HCT116 (cell line): Measurements from ENCODE around the gene SNUPN. TPM values are rescaled to one million over a fixed set of nuclear protein-coding genes. Genes with fewer than 3 reads are reported as not detected.

Experiments used
- ATAC-seq: fragments of 200-7000 bp; cut with Tn5 transposase; 2 replicates; pipeline ENCODE4 v1.9.1; 2020; ENCODE audit warnings: mild to moderate bottlenecking, moderate library complexity
- BruUV-seq: library from RNA; stranded (reverse); fragments of 400-500 nt; replicated peaks from 2 replicates; lab custom pipeline; 2021; lab: Mats Ljungman, UMichigan
- CTCF ChIA-PET: fragments of 300-600 bp; sonication (Branson Sonifier 250); formaldehyde crosslinking; loops from one replicate; lab custom pipeline; 2021; ENCODE audit warnings: antibody characterized with exemption; lab: Charles Lee
- POLR2A ChIA-PET: fragments of 300-600, 350-600 bp; sonication (Branson Sonifier 250); formaldehyde crosslinking; loops from one replicate; lab custom pipeline; 2021; ENCODE audit warnings: antibody characterized with exemption; lab: Charles Lee
- RAD21 ChIA-PET, 2 experiments: fragments of 300-600 bp; sonication (Branson Sonifier 250); formaldehyde crosslinking; loops; one replicate each; lab custom pipeline; 2023; ENCODE audit warnings: low total read pairs in 2 of 2; ENCODE audit not compliant: uncharacterized antibody in 2 of 2, unreplicated experiment in 2 of 2, low non-redundant PET in 1 of 2; lab: Charles Lee
- DNase-seq: peaks from one replicate; pipeline ENCODE4 v3.0.0-alpha.2; 2010; ENCODE audit warnings: low read depth, low spot score
- H2AFZ ChIP-seq: fragments of 200-600 bp; shearing (Covaris generic), sonication (generic); 2 replicates; pipeline ENCODE4 v1.6.1; 2017; ENCODE audit warnings: low read depth, mixed run types, mixed read lengths, antibody characterized with exemption, low read length; ENCODE audit not compliant: poor library complexity, severe bottlenecking
- H3K27ac ChIP-seq: 2 replicates; pipeline ENCODE4 v1.5.1; 2012; ENCODE audit warnings: low read depth, low read length
- H3K27me3 ChIP-seq: fragments of 200-600 bp; sonication (generic); 2 replicates; pipeline ENCODE4 v1.6.1; 2016; ENCODE audit warnings: mixed run types, low read length, mixed read lengths; ENCODE audit not compliant: insufficient read depth
- H3K36me3 ChIP-seq, 2 experiments: fragments of 200-500 bp in 1 of 2; fragments of 200-600 bp in 1 of 2; sonication (Bioruptor generic) in 1 of 2; sonication (generic) in 1 of 2; 2 replicates each; pipeline versions ENCODE4 v1.5.1 to v1.6.1; 2014 to 2016; ENCODE audit warnings: low read length in 2 of 2, inconsistent platforms in 1 of 2, mixed read lengths in 1 of 2, mixed run types in 1 of 2; ENCODE audit not compliant: insufficient read depth in 2 of 2, control insufficient read depth in 1 of 2
- H3K4me1 ChIP-seq, 2 experiments: fragments of 200-600 bp in 1 of 2; sonication (generic) in 1 of 2; 2 replicates each; pipeline versions ENCODE4 v1.5.1 to v1.6.1; 2012 to 2017; ENCODE audit warnings: low read length in 2 of 2, inconsistent platforms in 1 of 2, mild to moderate bottlenecking in 1 of 2, mixed read lengths in 1 of 2, mixed run types in 1 of 2, moderate library complexity in 1 of 2; ENCODE audit not compliant: insufficient read depth in 2 of 2, control insufficient read depth in 1 of 2
- H3K4me2 ChIP-seq: fragments of 200-600 bp; sonication (generic); 2 replicates; pipeline ENCODE4 v1.6.1; 2017; ENCODE audit warnings: mixed run types, low read length, mixed read lengths
- H3K4me3 ChIP-seq, 2 experiments: fragments of 200-600 bp in 1 of 2; sonication (generic) in 1 of 2; replicated peaks in 1 of 2; 2 replicates each; pipeline ENCODE4 v1.5.1; 2011 to 2016; ENCODE audit warnings: low read length in 2 of 2, control low read depth in 1 of 2, low read depth in 1 of 2, mild to moderate bottlenecking in 1 of 2, mixed read lengths in 1 of 2, mixed run types in 1 of 2
- H3K79me2 ChIP-seq: fragments of 200-600 bp; sonication (generic); 2 replicates; pipeline ENCODE4 v1.6.1; 2017; ENCODE audit warnings: mild to moderate bottlenecking, mixed run types, low read length, moderate library complexity, mixed read lengths; ENCODE audit not compliant: insufficient read depth
- H3K9ac ChIP-seq: fragments of 200-600 bp; sonication (generic); 2 replicates; pipeline ENCODE4 v1.6.1; 2016; ENCODE audit warnings: low read length, mixed read lengths
- H3K9me2 ChIP-seq: fragments of 200-600 bp; sonication (generic), shearing (Covaris generic); 2 replicates; pipeline ENCODE4 v1.6.1; 2017; ENCODE audit warnings: mixed run types, mild to moderate bottlenecking, moderate library complexity; ENCODE audit not compliant: insufficient read depth
- H3K9me3 ChIP-seq, 2 experiments: fragments of 200-500 bp in 1 of 2; fragments of 200-600 bp in 1 of 2; sonication (Bioruptor generic) in 1 of 2; sonication (generic) in 1 of 2; 2 replicates each; pipeline ENCODE4 v1.6.1; 2014 to 2017; ENCODE audit warnings: low read length in 2 of 2, mixed read lengths in 2 of 2, inconsistent platforms in 1 of 2, low read depth in 1 of 2, mild to moderate bottlenecking in 1 of 2, mixed run types in 1 of 2, moderate library complexity in 1 of 2; ENCODE audit not compliant: control insufficient read depth in 1 of 2, insufficient read depth in 1 of 2
- H4K20me1 ChIP-seq: fragments of 200-600 bp; sonication (generic), shearing (Covaris generic); 2 replicates; pipeline ENCODE4 v1.6.1; 2017; ENCODE audit warnings: mixed run types, mild to moderate bottlenecking, moderate library complexity; ENCODE audit not compliant: insufficient read depth
- EZH2 ChIP-seq: fragments of 200-600 bp; sonication (generic); IDR thresholded peaks from 2 replicates; pipeline ENCODE4 v1.6.1; 2017; ENCODE audit warnings: antibody characterized with exemption, mixed run types
- EZH2phosphoT487 ChIP-seq: fragments of 200-600 bp; IDR thresholded peaks from 2 replicates; pipeline ENCODE4 v1.6.1; 2018; ENCODE audit warnings: antibody characterized with exemption, borderline replicate concordance
- FOSL1 ChIP-seq: IDR thresholded peaks from 2 replicates; pipeline ENCODE4 v1.6.1; 2012; ENCODE audit warnings: low read depth
- JUND ChIP-seq: IDR thresholded peaks from 2 replicates; pipeline ENCODE4 v1.6.1; 2012
- MAX ChIP-seq: IDR thresholded peaks from 2 replicates; pipeline ENCODE4 v1.6.1; 2012
- SIN3A ChIP-seq: IDR thresholded peaks from 2 replicates; pipeline ENCODE4 v1.6.1; 2012; ENCODE audit warnings: low read depth
- TCF7L2 ChIP-seq: IDR thresholded peaks from 2 replicates; pipeline ENCODE4 v1.7.0; 2011; ENCODE audit warnings: borderline replicate concordance, inconsistent platforms; ENCODE audit not compliant: insufficient read depth, insufficient read length; ENCODE audit errors: extremely low read depth
- intact Hi-C: fragments of 100-400 bp; cut with micrococcal nuclease; formaldehyde crosslinking; loops from 2 replicates; pipeline ENCODE4 v1.10.0; 2022
- total RNA-seq: library from RNA; stranded (reverse); gene quantifications from one replicate; pipeline ENCODE4 v1.2.1, GENCODE V29; 2021; ENCODE audit not compliant: unreplicated experiment
- TF ChIP-seq, protein P1 (sequence below), 3 experiments: fragments of 200-600 bp in 1 of 3; sonication (generic) in 1 of 3; IDR thresholded peaks in 2 of 3; conservative IDR thresholded peaks in 1 of 3; 2 replicates each; pipeline ENCODE4 v1.5.1; 2012 to 2017; ENCODE audit warnings: low read depth in 2 of 3, low read length in 2 of 3, antibody characterized with exemption in 1 of 3, borderline replicate concordance in 1 of 3, control low read depth in 1 of 3, mild to moderate bottlenecking in 1 of 3, mixed read lengths in 1 of 3, mixed run types in 1 of 3, moderate library complexity in 1 of 3; ENCODE audit not compliant: insufficient read depth in 1 of 3

The SNUPN gene
- total RNA-seq, 1 experiment from 2014 or later: 29.8 TPM

DNA sequence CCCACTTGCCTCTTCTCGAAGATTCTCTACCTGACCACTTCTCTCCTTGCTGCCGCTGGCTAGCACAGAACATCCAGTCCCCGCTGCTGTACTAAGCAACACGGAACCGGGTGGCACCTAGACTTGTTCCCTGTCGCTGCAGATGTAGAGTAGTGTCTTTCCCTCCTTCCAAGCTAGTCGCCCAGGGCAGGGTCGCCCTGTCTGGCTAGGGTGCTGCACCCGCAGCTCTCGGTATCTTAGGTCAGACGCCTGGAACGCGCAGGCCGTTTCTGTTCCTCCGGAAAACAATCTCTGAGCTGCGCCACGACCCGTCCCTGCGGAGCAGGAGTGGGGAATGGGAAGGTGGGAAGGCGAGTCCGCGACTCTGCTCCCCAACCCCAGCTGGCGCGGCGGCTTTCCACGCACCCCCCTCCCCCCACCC lies 21.4 kb upstream of the SNUPN start:
- Histone ChIP-seq H3K4me1 (peaks cover 19 to 55% of the 10 kb centered on the region in 2 experiments), H3K4me3 (peak overlapping the region; percentile 83 to 98), H3K4me2 (peak overlapping the region; percentile 99), H3K9ac (peak overlapping the region; percentile 95), H2AFZ (peak overlapping the region; percentile 58), H3K79me2 (peaks cover 32% of the 10 kb centered on the region), H3K9me2 (no peaks in the 10 kb centered on the region), H3K27ac (peak overlapping the region; percentile 76), H3K27me3 (no peaks in the 10 kb centered on the region), H3K36me3 (peaks cover 0 to 12% of the 10 kb centered on the region in 2 experiments; a peak in 1 of 4 replicates), H3K9me3 (no peaks in the 10 kb centered on the region), H4K20me1 (no peaks in the 10 kb centered on the region)
- intact Hi-C loops: no loop called here
- no peak for DNase-seq
- TSS peak; percentile 72 for BruUV-seq
- ATAC-seq: peak; percentile 7
- POLR2A ChIA-PET: interaction anchor here (0.6 to 1.6 kb wide), 6 partner anchors 10 to 279 kb away, joined by 3 to 10 read pairs (median 4); partner anchors contain the start of gene SNUPN
- CTCF ChIA-PET: interaction anchor here (0.7 to 2.4 kb wide), 8 partner anchors 9 to 279 kb away, joined by 3 to 8 read pairs (median 4); partner anchors contain the start of genes MAN2C1, SIN3A and SNUPN
- RAD21 ChIA-PET: interaction anchor here (1.0 to 1.3 kb wide), 4 partner anchors 22 to 279 kb away, joined by 3 to 5 read pairs (median 4); partner anchors contain the start of genes MAN2C1 (in 1 of the 2) and SIN3A (in 1 of the 2)
- TF ChIP-seq, protein P1, sequence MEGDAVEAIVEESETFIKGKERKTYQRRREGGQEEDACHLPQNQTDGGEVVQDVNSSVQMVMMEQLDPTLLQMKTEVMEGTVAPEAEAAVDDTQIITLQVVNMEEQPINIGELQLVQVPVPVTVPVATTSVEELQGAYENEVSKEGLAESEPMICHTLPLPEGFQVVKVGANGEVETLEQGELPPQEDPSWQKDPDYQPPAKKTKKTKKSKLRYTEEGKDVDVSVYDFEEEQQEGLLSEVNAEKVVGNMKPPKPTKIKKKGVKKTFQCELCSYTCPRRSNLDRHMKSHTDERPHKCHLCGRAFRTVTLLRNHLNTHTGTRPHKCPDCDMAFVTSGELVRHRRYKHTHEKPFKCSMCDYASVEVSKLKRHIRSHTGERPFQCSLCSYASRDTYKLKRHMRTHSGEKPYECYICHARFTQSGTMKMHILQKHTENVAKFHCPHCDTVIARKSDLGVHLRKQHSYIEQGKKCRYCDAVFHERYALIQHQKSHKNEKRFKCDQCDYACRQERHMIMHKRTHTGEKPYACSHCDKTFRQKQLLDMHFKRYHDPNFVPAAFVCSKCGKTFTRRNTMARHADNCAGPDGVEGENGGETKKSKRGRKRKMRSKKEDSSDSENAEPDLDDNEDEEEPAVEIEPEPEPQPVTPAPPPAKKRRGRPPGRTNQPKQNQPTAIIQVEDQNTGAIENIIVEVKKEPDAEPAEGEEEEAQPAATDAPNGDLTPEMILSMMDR (IDR thresholded peaks at IDR 0.05 in 2 of 3, conservative IDR thresholded peaks at IDR 0.05 in 1 of 3; ENCODE audit: borderline replicate concordance in 1 of 3, insufficient read depth in 1 of 3, low read depth in 2 of 3, low read length in 2 of 3): no peak
- TF ChIP-seq MAX (no peak), FOSL1 (no peak), TCF7L2 (no peak), JUND (no peak), EZH2phosphoT487 (no peak), EZH2 (no peak), SIN3A (no peak)
